ENCODE measurements around the gene PRR19. TPM values are rescaled to one million over a fixed set of nuclear protein-coding genes. Genes with fewer than 3 reads are reported as not detected.
A peak's percentile ranks its signal among the peaks of the same experiment; 100 is the strongest.

Gene PRR19
- total RNA-seq, 4 donors from 2014 or later = 0.17 to 0.50 TPM; not detected in 2

GRCh38 chr19:42289556-42290041 is 12.3 kb upstream of the PRR19 start:
- Histone ChIP-seq H3K36me3 (peaks cover 61 to 79% (median 79%) of the 10 kb centered on the region in 4 donors), H3K27ac (replicated peaks in 1 of 4) (no peak overlapping the region), H3K4me3 (no peak overlapping the region), H3K9me3 (no peaks in the 10 kb centered on the region), H3K4me1 (peaks cover 24 to 39% (median 29%) of the 10 kb centered on the region in 4 donors), H3K27me3 (no peaks in the 10 kb centered on the region)
- intact Hi-C loops (cut with DNase I) = no loop called here
- TF ChIP-seq POLR2A (IDR thresholded peaks at IDR 0.05; ENCODE audit: low read depth) (no peak), EP300 (IDR thresholded peaks at IDR 0.05) (no peak), CTCF (IDR thresholded peaks at IDR 0.05) (no peak), POLR2AphosphoS5 (IDR thresholded peaks at IDR 0.05) (no peak)
- WGBS = 78% methylated on average over 2 of the region's 8 CpGs
- no peak for DNase-seq (ENCODE audit: extremely low spot score)

- TF ChIP-seq CTCF (IDR thresholded peaks at IDR 0.05) (no peak), EP300 (IDR thresholded peaks at IDR 0.05) (no peak), POLR2A (IDR thresholded peaks at IDR 0.05; ENCODE audit: low read depth) (no peak), POLR2AphosphoS5 (IDR thresholded peaks at IDR 0.05) (no peak)
- Histone ChIP-seq H3K4me1 (peaks cover 19 to 34% (median 23%) of the 10 kb centered on the region in 4 donors), H3K27ac (replicated peaks in 1 of 4) (no peak overlapping the region), H3K27me3 (no peaks in the 10 kb centered on the region), H3K9me3 (no peaks in the 10 kb centered on the region), H3K4me3 (no peak overlapping the region), H3K36me3 (peaks cover 62 to 84% (median 84%) of the 10 kb centered on the region in 4 donors)
- no peak for DNase-seq (ENCODE audit: extremely low spot score)
- intact Hi-C loops (cut with DNase I) = no loop called here
- WGBS = 82% methylated on average over 11 of the region's 13 CpGs
Observed at GRCh38 chr19:42290136-42290522, 11.8 kb upstream of the PRR19 start.

- no peak for DNase-seq (ENCODE audit: extremely low spot score)
- no peak overlapping the region for H3K27ac ChIP-seq (replicated peaks in 1 of 4)
- H3K4me3 ChIP-seq = no peak overlapping the region
- TF ChIP-seq EP300 (IDR thresholded peaks at IDR 0.05) (no peak), POLR2AphosphoS5 (IDR thresholded peaks at IDR 0.05) (no peak), CTCF (IDR thresholded peaks at IDR 0.05) (peak in 2 of 3 experiments; percentile 34 to 38)
- intact Hi-C loops (cut with DNase I) = no loop called here
- H3K4me1 ChIP-seq = peaks cover 12 to 28% (median 18%) of the 10 kb centered on the region in 4 donors
- H3K9me3 ChIP-seq = no peaks in the 10 kb centered on the region
- H3K27me3 ChIP-seq = no peaks in the 10 kb centered on the region
- H3K36me3 ChIP-seq = peaks cover 62 to 90% (median 89%) of the 10 kb centered on the region in 4 donors
- WGBS = 82% methylated on average over 9 of the region's 31 CpGs
Observed at GRCh38 chr19:42290523-42291434, 11.2 kb upstream of the PRR19 start.

- Histone ChIP-seq H3K4me1 (peaks cover 6 to 26% (median 16%) of the 10 kb centered on the region in 4 donors), H3K36me3 (peaks cover 62 to 91% (median 89%) of the 10 kb centered on the region in 4 donors), H3K27me3 (no peaks in the 10 kb centered on the region), H3K9me3 (no peaks in the 10 kb centered on the region), H3K27ac (replicated peaks in 1 of 4) (no peak overlapping the region), H3K4me3 (no peak overlapping the region)
- intact Hi-C loops (cut with DNase I) = no loop called here
- TF ChIP-seq CTCF (IDR thresholded peaks at IDR 0.05) (no peak), POLR2AphosphoS5 (IDR thresholded peaks at IDR 0.05) (no peak), EP300 (IDR thresholded peaks at IDR 0.05) (no peak), POLR2A (IDR thresholded peaks at IDR 0.05; ENCODE audit: low read depth) (no peak)
- DNase-seq (ENCODE audit: extremely low spot score) = no peak
- WGBS = 62% methylated on average over 9 of the region's 9 CpGs
Observed at GRCh38 chr19:42291435-42291810, 10.5 kb upstream of the PRR19 start.
